GM18519 (cell line): ENCODE data around the gene CENPM.
"Not testable (repeated sequence)": the region's sequence is repeated elsewhere in the genome, so short reads cannot be mapped to it uniquely, and the experiment has no call there.

Experiments
- ATAC-seq: cut with Tn5 transposase; IDR thresholded peaks from one replicate; pipeline ENCODE4 v1.9.1; 2021; ENCODE audit warnings: mild to moderate bottlenecking, moderate library complexity; ENCODE audit not compliant: unreplicated experiment, low FRiP score

CENPM gene

GRCh38 chr22:41966607-41967240 is 19.8 kb upstream of the CENPM start:
- ATAC-seq: no peak

- no peak for ATAC-seq
These were observed 19.3 kb upstream of the CENPM start for GRCh38 chr22:41966225-41966606.

- no peak for ATAC-seq
These were observed 17.1 kb upstream of the CENPM start for GRCh38 chr22:41964112-41964491.

GRCh38 chr22:41963453-41964111 is 16.6 kb upstream of the CENPM start:
- no peak for ATAC-seq

GRCh38 chr22:41957941-41958556 is 11.1 kb upstream of the CENPM start:
- ATAC-seq: no peak

- ATAC-seq: no peak
These were observed 5.8 kb upstream of the CENPM start for GRCh38 chr22:41952713-41953112.

GRCh38 chr22:41951898-41952474 is 5.0 kb upstream of the CENPM start, which contains the start of gene SMIM45:
Gene SMIM45 (plus strand): TSS chr22:41952150.
- ATAC-seq: no peak

GRCh38 chr22:41949297-41949965 is 2.5 kb upstream of the CENPM start:
- no peak for ATAC-seq

GRCh38 chr22:41948928-41949296 is 2.0 kb upstream of the CENPM start:
- not testable (repeated sequence) for ATAC-seq

- ATAC-seq: no peak
These were observed 1.2 kb upstream of the CENPM start for GRCh38 chr22:41948142-41948541.

GRCh38 chr22:41947424-41948080 is 600 bp upstream of the CENPM start:
- ATAC-seq: no peak

GRCh38 chr22:41943661-41944209 is 3.2 kb downstream of the CENPM start:
- no peak for ATAC-seq

- ATAC-seq: no peak
These were observed 5.9 kb downstream of the CENPM start for GRCh38 chr22:41940832-41941765.

GRCh38 chr22:41939981-41940831 is 6.7 kb downstream of the CENPM start:
- peak; percentile 36 for ATAC-seq

- ATAC-seq: no peak
These were observed 10.1 kb downstream of the CENPM start for GRCh38 chr22:41936894-41937169.

GRCh38 chr22:41935509-41935908 is 11.4 kb downstream of the CENPM start:
- no peak for ATAC-seq

GRCh38 chr22:41935015-41935351 is 12.0 kb downstream of the CENPM start:
- no peak for ATAC-seq

GRCh38 chr22:41934284-41935014 is 12.5 kb downstream of the CENPM start:
- no peak for ATAC-seq
